Progenitor cell of endocrine pancreas (in vitro differentiated cells): Measurements from ENCODE around the gene C3orf22. TPM values are rescaled to one million over a fixed set of nuclear protein-coding genes. Genes with fewer than 3 reads are reported as not detected.

Experiments
- DNase-seq: peaks from one replicate; pipeline ENCODE4 v3.0.0; 2021; ENCODE audit warnings: low spot score; ENCODE audit not compliant: unreplicated experiment
- H3K27ac Mint-ChIP-seq: 2 replicates; pipeline ENCODE4 v1.8.0; 2021; ENCODE audit warnings: mild to moderate bottlenecking, moderate library complexity, mixed read lengths
- H3K27me3 Mint-ChIP-seq: 2 replicates; pipeline ENCODE4 v1.8.0; 2021; ENCODE audit warnings: mixed read lengths
- H3K36me3 Mint-ChIP-seq: 2 replicates; pipeline ENCODE4 v1.8.0; 2022; ENCODE audit warnings: mixed read lengths; ENCODE audit not compliant: insufficient read depth
- H3K4me1 Mint-ChIP-seq: 2 replicates; pipeline ENCODE4 v1.8.0; 2021; ENCODE audit warnings: low read depth, mixed read lengths
- H3K4me3 Mint-ChIP-seq: 2 replicates; pipeline ENCODE4 v1.8.0; 2021; ENCODE audit warnings: low read depth, mild to moderate bottlenecking, moderate library complexity, mixed read lengths
- H3K9me3 Mint-ChIP-seq: 2 replicates; pipeline ENCODE4 v1.8.0; 2021; ENCODE audit warnings: low read depth, mixed read lengths
- CTCF ChIP-seq: fragments of 200-600 bp; sonication (generic); IDR thresholded peaks from one replicate; pipeline ENCODE4 v1.5.0; 2021; ENCODE audit warnings: antibody characterized with exemption, mild to moderate bottlenecking; ENCODE audit not compliant: unreplicated experiment
- total RNA-seq: library from RNA; stranded (reverse); gene quantifications from 2 replicates; pipeline ENCODE4 v1.2.1, GENCODE V29; 2021

C3orf22 gene
- total RNA-seq, 1 donor from 2014 or later, result 0.26 TPM

DNA sequence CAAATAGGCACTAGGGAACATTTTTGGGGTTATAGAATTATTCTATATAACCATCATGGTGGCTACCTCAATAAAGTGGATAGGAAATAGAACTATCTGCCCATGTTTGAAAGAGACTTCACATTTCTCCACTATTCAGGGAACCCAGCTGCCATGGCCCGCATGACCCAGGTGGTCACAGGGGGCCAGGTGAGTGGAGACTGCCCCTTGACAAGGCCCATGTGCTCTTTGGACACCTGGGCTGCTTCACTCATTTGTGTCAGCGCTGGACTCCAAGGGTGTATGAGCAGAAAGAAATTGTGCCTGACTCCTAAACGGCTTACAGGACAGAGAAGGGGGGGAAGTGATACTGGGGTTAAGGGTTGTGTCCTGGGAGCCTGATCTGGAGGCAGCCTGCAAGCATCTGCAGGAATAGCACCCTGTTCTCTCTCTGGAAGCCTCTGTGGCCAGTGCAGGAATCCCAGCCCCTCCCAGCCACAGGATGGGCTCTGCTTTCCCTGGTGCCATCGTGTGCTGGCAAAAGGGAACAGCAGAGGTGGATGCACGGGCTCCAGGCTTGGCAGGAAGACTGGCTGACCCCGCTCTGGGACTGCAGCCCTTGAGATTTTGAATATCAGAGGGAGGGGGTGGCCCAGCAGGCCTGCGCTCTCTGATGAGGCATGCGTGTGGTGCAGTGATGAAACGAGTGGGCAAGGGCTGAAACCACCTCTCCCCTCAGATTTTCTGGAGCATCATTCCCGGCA lies 9.1 kb upstream of the C3orf22 start:
- no peak overlapping the region for H3K27ac Mint-ChIP-seq
- no peak for DNase-seq
- no peaks in the 10 kb centered on the region for H3K36me3 Mint-ChIP-seq
- no peak for TF ChIP-seq CTCF
- no peak overlapping the region for H3K4me3 Mint-ChIP-seq
- peaks cover under 1% of the 10 kb centered on the region for H3K9me3 Mint-ChIP-seq
- no peaks in the 10 kb centered on the region for H3K4me1 Mint-ChIP-seq
- H3K27me3 Mint-ChIP-seq, result no peaks in the 10 kb centered on the region

- Mint-ChIP-seq H3K4me1 (no peaks in the 10 kb centered on the region), H3K27me3 (no peaks in the 10 kb centered on the region), H3K27ac (no peak overlapping the region), H3K36me3 (peaks cover 2% of the 10 kb centered on the region), H3K4me3 (no peak overlapping the region), H3K9me3 (peaks cover 10% of the 10 kb centered on the region)
- no peak for DNase-seq
- no peak for TF ChIP-seq CTCF
These were observed 4.1 kb upstream of the C3orf22 start for GRCh38 chr3:126562737-126563276.

DNA sequence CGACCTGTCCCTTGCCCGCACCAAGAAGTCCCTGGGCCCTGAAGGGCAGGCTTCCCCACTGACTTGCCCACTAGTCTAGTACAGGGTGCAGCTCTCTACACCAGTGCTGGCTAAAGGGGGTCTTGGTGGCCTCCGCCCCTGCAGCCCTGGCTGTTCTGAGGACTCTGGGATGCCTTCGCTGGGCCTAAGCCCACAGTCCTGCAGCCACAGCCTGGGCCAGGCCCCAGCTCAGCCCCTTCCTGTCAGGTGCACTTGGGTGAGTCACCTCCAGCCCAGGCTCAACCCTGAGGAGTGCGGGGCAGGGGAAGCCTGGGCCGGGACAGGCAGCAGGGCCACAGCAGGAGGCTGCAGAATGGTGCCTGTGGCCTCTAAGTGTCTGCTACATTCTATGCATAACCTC lies 971 bp downstream of the C3orf22 start:
- Mint-ChIP-seq H3K36me3 (peaks cover under 1% of the 10 kb centered on the region), H3K27ac (no peak overlapping the region), H3K4me1 (no peaks in the 10 kb centered on the region), H3K27me3 (peaks cover 3% of the 10 kb centered on the region), H3K9me3 (peaks cover 8% of the 10 kb centered on the region), H3K4me3 (no peak overlapping the region)
- TF ChIP-seq CTCF, result no peak
- peak; percentile 7 for DNase-seq

DNA sequence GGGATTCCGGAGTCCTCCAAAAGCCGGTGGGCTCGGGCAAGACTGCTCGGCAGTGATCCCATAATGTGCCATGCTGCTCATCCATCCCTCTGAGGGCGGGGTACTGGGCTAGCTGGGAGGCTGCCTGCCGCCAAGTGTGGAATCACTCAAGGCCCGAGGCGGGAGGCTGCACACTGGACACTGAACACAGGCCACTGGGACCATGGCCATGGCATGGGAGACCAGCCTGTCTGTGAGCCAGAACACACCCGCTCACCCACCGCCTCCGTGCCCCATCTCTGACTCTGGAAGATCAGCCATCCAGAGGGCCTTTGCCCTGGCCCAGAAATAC lies 1.4 kb downstream of the C3orf22 start:
- H3K4me3 Mint-ChIP-seq, result no peak overlapping the region
- no peaks in the 10 kb centered on the region for H3K4me1 Mint-ChIP-seq
- no peaks in the 10 kb centered on the region for H3K36me3 Mint-ChIP-seq
- H3K9me3 Mint-ChIP-seq, result peaks cover 6% of the 10 kb centered on the region
- peak; percentile 5 for DNase-seq
- TF ChIP-seq CTCF, result no peak
- peaks cover 3% of the 10 kb centered on the region for H3K27me3 Mint-ChIP-seq
- H3K27ac Mint-ChIP-seq, result no peak overlapping the region

- Mint-ChIP-seq H3K4me1 (no peaks in the 10 kb centered on the region), H3K36me3 (no peaks in the 10 kb centered on the region)
- no peak for TF ChIP-seq CTCF
These were observed 1.9 kb downstream of the C3orf22 start for GRCh38 chr3:126556637-126557414.

More at GRCh38 chr3:126556637-126557414, 1.9 kb downstream of the C3orf22 start:
- peaks cover 3% of the 10 kb centered on the region for H3K9me3 Mint-ChIP-seq
- no peak overlapping the region for H3K4me3 Mint-ChIP-seq
- peaks cover 3% of the 10 kb centered on the region for H3K27me3 Mint-ChIP-seq
- DNase-seq, result no peak
- no peak overlapping the region for H3K27ac Mint-ChIP-seq
